ENCODE data around the gene TMEM169.

TMEM169 gene

DNA sequence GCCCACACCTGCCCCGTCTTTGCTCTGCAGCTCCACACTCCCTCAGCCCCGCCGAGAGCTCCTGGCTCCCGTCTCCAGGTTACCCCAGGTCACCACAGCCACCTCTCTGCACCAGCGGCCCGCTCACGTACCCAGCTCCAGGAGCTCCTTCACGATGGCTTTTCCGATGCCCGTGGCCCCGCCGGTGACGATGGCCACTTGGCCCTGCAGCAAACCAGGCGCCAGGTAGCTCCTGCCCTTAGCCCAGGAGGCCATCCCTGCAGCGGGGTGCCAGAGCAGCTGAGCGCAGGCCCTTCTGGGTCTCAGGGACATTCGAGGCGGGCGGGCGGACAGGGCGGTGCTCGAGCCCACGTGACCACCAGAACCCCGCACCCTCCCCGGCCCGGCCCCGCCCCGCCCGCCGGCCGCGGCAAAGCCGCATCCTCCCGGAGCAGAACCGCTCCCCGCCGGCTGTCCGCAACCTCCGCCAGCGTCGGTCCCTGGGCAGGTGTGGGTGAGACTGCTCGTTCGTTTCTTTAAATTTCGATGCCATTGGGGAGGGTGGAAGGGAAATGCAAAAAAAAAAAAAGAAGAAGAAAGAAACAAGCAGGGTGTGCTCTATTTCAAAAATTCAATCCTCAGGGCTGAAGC lies at the start of gene TMEM169, which contains the start of gene PECR:
Gene TMEM169 (plus strand): TSS at position 433 of the 630 bp plus-strand sequence. CDS start 14,045 bp downstream, outside the sequence.
Gene PECR (minus strand): TSS at position 323 of the 630 bp plus-strand sequence. CDS start 68 bp downstream, at position 255.
- peak; percentile 28 for FAIRE-seq
- peak; percentile 79 for DNase-seq (ENCODE audit: insufficient read length, low spot score)

DNA sequence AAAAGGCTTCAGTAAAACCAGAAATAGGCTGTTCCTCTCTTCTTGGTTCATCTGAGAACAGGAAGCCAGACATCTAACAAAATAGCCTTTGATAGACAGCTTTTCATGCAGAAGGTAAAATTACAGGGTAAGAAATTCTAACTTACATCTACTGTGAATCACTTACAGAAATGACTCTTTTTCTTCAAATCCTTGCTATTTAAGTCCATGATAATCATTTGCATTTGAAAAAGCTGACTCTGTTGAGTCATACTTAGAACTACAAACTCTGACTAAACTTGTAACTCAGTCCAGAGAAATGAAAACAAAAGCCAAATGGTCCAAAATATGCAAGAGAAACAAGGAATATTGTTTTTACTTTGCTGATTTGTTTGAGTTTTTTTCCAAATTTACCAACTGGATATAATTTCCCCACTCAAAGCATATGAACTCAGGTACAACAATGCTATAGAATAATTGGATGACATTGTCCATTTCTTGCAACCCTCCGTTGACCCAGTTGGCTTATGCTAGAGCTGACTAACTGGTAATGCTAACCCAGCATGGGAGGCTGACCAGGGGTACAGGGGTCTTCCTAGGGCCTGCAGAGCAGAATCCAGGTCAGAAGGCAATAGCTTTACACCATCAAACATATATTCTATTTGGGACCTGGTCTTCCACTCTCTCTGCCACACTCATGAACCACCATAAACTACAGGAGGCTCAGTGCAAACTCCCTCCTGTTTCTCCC lies 49.6 kb upstream of the TMEM169 start:
- FAIRE-seq (no peak), DNase-seq (ENCODE audit: insufficient read length, low spot score) (no peak)

GRCh38 chr2:216033403-216033802 lies 48.3 kb upstream of the TMEM169 start:
- DNase-seq (ENCODE audit: insufficient read length, low spot score) (no peak), FAIRE-seq (peak; percentile 87)

GRCh38 chr2:216034065-216034464 lies 47.7 kb upstream of the TMEM169 start:
- no peak for DNase-seq (ENCODE audit: insufficient read length, low spot score)
- peak; percentile 98 for FAIRE-seq

DNA sequence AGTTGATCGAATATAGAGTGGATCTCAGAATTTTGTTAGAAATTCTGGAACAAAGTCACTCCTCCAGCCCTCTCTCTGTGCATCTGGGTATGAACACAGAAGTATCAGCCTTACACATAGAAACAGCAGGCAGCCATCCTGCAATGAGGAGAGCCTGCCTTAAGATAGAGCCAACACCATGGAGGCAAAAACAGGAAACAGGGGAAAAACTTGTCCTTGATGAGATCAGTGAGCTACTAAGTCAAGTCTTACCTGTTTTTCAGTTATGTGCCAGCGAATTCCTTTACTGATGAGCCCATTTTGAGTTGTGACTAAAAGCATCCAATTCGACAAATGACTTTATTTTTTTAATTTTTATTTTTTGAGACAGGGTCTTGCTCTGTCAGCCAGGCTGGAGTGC lies 41.8 kb upstream of the TMEM169 start:
- DNase-seq (ENCODE audit: insufficient read length, low spot score), result no peak
- no peak for FAIRE-seq

DNA sequence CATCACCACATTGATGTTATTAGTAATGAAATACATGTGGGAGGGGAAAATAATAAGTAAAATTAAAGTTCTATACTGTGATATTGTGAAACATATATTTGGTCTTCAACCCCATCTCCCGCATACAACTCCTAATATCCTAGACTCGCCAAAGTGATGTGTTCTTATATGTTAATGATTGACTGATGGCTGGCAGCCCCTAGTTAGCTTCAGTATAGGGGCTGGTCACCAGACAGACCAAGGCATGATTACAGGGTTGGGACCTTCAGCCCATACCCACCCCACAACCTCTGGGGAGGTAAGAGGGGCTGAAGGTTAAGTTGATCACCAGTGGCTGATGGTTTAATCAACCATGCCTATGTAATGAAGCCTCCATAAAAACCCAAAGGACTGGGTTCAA lies 40.3 kb upstream of the TMEM169 start:
- FAIRE-seq, result no peak

DNA sequence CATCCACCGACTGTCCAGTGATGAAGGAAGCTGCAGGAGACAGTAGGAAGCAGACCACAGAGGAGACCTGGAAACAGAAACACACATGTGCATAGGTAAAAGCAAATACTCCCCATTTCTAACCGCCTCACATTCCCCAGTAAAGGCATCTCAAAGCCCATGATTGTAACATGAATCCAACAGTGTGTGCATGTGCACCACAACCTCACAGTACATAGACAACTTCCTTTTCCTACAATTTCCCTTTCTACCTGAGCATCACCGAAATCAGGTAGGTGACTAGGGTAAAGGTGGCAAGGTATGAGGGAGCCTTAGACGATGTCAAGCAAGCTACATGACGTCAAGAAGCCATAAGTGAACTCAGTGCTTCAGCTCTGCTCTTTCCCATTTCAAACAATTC lies 37.8 kb upstream of the TMEM169 start:
- no peak for DNase-seq (ENCODE audit: insufficient read length, low spot score)
- no peak for FAIRE-seq

More for the DNA sequence above, 40.3 kb upstream of the TMEM169 start:
- DNase-seq (ENCODE audit: insufficient read length, low spot score), result no peak

GRCh38 chr2:216044883-216045486 lies 36.7 kb upstream of the TMEM169 start:
- FAIRE-seq (peak; percentile 64), DNase-seq (ENCODE audit: insufficient read length, low spot score) (no peak)

- no peak for FAIRE-seq
Measured at GRCh38 chr2:216047397-216047796, 34.3 kb upstream of the TMEM169 start.

GRCh38 chr2:216049452-216049851 lies 32.3 kb upstream of the TMEM169 start:
- no peak for DNase-seq (ENCODE audit: insufficient read length, low spot score)
- FAIRE-seq, result no peak

More at GRCh38 chr2:216047397-216047796, 34.3 kb upstream of the TMEM169 start:
- DNase-seq (ENCODE audit: insufficient read length, low spot score), result no peak

DNA sequence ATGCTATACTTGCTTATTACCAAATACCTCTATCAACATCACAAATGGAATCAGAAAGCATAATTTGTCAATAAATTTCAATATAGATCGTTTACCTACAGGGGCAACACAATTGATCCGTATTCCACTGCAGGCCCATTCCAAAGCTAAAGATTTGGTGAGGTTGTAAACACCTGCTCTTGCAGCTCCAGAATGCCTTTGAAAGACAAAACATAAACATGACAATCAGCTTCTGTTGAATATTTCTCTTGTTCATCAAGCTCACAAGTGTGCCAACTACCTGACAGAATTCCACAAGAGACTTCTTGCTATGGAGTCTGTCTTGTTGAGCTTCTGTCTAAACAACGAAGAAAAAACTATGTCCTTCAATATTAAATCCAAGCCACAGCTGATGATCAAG lies 30.4 kb upstream of the TMEM169 start:
- DNase-seq (ENCODE audit: insufficient read length, low spot score) (no peak), FAIRE-seq (no peak)

DNA sequence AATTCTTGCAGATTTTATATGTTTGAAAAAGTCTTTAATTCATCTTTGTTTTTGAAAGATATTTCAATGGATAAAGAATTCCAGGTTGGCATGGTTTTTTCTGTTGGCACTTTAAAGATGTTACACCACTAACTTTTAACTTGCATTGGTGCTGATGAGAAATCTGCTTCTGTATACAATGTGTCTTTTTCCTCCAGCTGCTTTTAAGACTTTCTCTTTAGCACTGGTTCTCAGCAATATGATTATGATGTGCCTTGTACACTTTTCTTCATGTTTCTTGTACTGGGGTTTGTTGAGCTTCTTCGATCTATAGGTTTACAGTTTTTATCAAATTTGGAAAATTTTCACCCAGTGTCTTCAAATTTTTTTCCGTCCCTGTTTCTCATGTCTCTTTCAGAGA lies 29.3 kb upstream of the TMEM169 start:
- FAIRE-seq (no peak), DNase-seq (ENCODE audit: insufficient read length, low spot score) (no peak)

- FAIRE-seq, result peak; percentile 83
- DNase-seq (ENCODE audit: insufficient read length, low spot score), result no peak
Measured at GRCh38 chr2:216055680-216056079, 26.0 kb upstream of the TMEM169 start.

GRCh38 chr2:216056739-216057138 lies 25.0 kb upstream of the TMEM169 start:
- DNase-seq (ENCODE audit: insufficient read length, low spot score), result no peak
- FAIRE-seq, result no peak

GRCh38 chr2:216057688-216058193 lies 24.0 kb upstream of the TMEM169 start:
- DNase-seq (ENCODE audit: insufficient read length, low spot score) (peak; percentile 62), FAIRE-seq (peak; percentile 100)

DNA sequence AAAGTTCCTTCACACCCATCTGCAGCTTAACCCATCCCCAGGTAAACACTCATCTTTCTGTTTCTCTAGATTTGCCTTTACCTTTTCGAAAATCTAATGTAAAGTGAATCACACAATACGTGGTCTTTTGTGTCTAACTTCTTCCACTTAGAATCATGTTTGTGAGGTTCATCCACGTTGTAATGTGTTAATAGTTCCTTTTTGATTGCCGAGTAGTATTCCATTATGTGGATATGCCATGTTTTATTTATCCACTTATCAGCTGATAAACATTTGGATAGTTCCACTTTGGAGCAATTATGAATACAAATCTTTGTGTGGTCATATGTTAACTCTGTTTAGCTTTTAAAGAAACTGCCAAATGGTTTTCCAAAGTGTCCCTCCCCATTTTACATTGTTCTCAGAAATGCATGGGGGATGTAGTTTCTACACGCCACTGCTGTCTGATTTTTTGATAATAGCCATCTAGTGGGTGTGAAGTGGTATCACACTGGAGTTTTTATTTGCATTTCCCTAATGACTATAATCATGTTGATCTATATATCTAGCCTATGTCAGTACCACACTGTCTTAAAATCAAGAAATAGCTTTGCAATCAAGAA lies 22.4 kb upstream of the TMEM169 start:
- FAIRE-seq (peak; percentile 88), DNase-seq (ENCODE audit: insufficient read length, low spot score) (no peak)

DNA sequence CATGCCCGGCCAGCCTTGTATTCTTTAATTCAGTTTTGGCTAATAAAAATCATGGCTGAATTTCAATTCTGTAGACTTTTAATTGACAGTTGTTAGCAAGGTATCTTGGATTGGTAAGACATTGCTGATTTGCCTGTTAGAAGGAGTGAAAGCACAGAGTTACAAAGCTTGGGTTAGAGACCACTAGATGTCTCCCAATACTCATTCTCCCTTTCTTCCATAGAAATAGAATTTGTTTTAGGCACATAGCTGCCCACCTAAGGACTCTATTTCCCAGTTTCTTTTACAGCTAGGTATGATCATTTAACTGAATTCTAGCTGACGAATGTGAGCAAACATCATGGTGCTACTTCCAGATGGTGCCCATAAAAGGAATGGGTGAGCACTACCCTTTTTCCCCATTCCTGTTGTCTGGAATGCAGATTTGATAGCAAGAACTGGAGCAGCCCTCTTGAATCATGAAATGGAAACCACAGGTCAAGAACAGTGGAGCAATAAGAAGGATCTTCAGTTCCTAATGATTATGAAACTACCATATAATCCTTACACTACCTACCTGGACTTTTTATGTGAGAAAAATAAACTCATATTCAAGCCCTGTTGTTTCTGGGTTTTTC lies 17.6 kb upstream of the TMEM169 start:
- no peak for DNase-seq (ENCODE audit: insufficient read length, low spot score)
- no peak for FAIRE-seq

GRCh38 chr2:216064665-216065064 lies 17.1 kb upstream of the TMEM169 start:
- DNase-seq (ENCODE audit: insufficient read length, low spot score), result no peak
- no peak for FAIRE-seq

DNA sequence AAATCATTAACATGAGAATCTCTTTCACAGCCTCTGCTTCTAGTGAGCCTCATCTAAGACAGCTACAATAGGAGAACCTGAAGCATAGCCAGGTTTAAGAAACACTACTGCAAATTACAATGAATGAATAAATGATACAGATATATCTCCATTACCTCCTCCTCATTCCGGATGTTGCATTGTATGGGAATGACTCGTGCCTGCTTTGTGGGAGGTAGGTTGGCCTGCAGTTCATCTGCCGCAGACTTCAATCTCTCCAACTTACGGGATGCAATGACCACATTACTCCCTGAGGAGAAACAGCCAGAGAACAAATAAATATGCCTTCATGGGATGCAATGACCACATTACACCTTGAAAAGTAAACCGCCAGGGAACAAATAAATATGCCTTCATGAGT lies 15.5 kb upstream of the TMEM169 start:
- DNase-seq (ENCODE audit: insufficient read length, low spot score), result no peak
- FAIRE-seq, result no peak

DNA sequence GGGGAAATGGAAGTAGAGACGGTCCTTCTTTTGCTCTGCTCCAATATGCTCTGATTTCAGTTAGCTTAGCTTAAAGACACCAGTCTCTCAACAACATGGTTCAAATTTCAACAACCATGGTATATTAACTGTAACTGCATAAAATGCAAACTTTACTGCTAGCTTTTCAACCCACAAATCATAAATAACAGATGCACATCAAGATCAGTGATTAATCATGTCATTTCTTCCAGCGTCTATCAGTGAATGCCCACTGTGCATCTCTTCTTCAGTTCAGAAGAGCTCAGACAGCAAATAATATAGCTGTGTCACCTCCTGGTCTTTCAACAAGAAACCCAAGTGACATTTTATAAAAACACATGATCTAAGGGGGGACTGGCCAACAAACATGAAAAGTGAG lies 12.7 kb upstream of the TMEM169 start:
- DNase-seq (ENCODE audit: insufficient read length, low spot score), result no peak
- no peak for FAIRE-seq

GRCh38 chr2:216070195-216070594 lies 11.5 kb upstream of the TMEM169 start:
- FAIRE-seq (no peak), DNase-seq (ENCODE audit: insufficient read length, low spot score) (no peak)

All from GM19239 (cell line).